Measurements from ENCODE around the gene GLRA1.
"Not testable (repeated sequence)": the region's sequence is repeated elsewhere in the genome, so short reads cannot be mapped to it uniquely, and the experiment has no call there.

Gene GLRA1

DNA sequence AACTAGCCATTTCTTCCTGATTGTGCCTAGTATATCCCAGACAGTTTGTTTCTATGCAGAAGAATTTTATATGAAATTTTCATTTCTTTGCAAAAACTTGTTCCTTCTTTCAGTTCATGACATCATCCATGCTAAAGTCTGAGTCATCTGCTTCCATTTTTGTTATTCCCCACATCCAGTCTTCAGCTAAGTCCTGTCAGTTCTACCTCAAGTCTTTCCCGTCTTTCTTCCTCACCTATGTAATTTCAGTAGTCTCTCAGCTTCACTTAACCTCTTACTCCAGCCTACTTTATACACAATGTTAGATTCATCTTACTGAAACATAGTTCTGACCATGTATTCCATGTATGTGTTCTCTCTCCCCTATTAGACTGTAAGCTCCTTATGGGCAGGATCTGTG lies 113.8 kb downstream of the GLRA1 start:
- no peak for DNase-seq

DNA sequence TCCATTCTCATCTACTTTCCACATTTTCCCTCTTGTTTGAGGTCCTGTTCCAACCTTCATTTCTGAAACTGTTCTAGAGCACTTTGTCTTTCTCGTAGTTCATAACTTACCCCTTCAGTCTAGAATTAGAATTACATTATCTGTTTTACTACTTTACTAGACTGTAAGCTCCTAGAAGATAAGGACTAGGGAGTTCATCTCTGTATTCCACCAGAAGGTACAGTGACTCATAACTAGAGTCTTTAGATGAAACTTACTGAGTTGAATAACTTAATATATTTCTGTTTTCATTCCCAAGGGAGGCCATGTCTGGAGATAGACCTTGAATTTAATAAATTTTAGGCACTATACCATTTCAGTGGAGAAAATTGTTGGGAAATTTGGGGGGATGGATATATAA lies 114.2 kb downstream of the GLRA1 start:
- no peak for DNase-seq

DNA sequence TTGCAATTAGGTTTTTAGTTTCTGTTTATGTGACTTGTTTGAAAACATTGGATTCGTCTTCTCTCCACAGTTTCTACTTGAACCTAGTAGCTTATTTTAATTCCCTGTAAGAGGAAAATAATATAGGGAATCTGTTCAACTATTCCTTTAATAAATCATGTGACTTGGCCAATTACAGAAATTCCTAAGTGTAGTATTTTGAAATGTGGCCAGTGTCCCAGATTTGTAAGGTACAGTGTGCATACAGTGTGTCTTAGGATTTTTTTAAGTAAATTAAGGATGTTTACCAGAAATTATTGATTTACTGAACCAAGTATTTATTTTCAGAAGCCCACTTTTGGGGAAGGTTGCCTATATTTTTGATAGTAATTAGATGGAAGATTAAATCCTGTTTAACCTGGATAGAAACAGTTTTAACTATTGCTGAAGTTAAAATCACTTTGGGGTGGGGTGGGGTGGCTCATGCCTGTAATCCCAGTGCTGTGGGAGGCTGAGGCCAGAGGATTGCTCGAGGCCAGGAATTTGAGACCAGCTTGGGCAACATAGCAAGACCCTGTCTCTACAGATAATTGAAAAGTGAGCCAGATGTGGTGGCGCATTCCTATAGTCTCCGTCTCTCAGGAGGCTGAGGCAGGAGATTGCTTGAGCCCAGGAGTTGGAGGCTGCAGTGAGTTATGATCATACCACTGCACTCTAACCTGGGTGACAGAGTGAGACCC lies 116.0 kb downstream of the GLRA1 start:
- no peak for DNase-seq

DNA sequence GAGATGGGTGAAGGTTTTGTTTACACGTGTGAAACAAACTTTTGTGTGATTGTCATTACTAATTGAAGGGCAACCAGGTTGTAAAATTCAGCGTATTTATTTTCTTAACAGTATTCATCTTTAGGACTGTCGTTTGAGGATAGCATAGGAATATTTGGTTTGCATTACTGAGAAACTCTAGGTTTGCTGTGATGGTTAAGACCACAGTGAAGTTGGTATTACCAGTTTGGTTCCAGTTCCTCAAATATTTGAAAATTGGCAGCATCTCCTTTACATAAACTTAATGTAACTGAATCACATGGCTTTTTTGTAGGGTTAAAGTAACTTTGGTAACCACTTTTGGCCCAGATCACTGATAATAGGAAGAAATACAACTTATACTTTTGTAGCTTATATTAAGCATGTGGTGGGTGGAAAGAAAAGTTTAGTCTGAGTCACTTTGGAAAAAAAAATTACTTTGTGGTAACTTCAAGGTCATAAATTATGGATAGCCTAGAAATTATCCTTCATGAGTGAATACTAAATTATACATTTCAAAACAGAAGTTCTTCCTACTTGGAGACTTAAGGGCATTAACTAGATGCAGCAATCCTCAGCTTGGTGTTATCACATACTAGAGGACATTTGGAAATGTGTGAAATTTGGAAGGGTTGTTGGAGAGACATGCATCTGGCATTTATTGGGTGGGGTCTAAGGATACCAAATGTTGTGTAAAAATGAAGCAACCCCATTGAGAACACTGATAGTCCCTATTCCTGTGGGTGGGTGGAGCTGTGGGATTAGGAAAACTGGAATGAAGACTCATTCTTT lies 119.0 kb downstream of the GLRA1 start:
- DNase-seq: no peak

DNA sequence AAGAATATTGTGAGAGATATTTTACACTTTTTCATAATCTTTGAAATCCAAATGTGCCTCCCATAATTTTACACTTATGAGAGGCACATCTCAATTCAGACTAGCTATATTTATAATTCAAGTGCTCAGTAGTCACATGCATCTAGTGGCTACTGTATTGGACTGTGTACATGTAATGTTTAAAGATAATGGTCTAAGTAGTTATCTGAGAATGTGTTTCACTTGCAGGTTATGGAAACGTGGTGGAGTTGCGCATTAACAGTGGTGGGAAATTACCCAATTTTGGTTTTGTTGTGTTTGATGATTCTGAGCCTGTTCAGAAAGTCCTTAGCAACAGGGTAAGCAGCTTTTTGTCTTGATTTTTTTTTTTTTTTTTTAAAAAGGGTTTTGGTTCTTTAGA lies 124.1 kb downstream of the GLRA1 start:
- no peak for DNase-seq

DNA sequence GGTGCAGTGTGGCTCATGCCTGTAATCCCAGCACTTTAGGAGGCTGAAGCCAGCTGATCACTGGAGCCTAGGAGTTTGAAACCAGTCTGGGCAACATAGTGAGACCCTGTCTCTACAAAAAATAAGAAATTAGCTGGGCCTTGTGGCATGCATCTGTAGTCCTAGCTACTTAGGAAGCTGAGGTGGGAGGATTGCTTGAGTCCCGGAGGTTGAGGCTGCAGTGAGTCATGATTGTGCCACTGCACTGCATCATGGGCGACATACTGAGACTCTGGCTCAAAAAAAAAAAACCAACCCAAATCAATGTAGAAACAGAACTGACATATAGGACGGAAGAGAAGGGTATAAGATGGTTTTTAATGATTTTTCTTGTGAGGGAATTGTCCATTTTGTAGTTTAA lies 125.2 kb downstream of the GLRA1 start:
- DNase-seq: no peak

DNA sequence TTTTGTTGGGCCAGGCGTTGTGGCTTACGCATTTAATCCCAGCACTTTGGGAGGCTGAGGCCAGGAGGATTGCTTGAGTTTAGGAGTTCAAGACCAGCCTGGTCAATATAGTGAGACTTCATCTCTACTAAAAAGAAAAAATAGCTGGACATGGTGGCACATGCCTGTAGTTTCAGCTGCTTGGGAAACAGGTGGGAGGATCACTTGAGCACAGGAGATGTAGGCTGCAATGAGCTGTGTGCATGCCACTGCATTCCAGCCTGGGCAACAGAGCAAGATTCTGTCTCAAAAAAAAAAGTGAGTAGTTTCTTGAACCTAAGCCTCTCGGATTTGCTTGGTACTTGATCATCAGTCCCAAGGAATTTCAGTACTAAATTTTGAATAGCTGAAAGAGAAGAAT lies 126.0 kb downstream of the GLRA1 start:
- DNase-seq: no peak

DNA sequence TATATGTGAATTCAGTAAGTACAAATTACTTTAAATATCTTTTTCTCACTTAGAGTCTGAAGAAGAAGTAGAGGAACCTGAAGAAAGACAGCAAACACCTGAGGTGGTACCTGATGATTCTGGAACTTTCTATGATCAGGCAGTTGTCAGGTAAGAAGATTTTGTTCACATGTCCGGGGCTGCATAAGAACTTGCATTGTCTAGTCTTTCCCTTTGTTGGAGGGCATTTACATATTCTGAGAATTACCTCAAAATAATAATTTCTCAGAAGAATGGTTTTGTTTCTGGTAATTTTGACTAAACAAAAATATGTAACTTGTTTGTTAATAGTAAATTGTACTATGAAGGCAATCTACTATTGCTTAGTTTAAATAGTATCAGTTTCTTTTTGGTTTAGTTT lies 129.2 kb downstream of the GLRA1 start:
- no peak for DNase-seq

DNA sequence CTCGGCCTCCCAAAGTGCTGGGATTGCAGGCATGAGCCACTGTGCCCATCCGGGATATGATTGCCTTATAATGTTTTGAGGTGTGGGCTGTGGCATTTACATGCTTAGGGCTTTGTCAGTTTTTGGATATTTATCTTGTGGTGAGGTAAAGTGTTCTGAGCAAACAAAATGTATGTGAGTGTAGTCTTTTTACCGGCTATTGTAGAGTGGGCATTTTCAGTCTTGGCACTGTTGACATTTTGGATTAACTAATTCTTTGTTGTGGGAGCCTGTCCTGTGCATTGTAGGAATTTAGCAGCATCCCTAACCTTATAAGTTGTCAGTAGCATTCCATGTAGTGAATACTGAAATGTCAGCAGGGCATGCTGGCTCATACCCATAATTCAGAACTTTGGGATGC lies 131.3 kb downstream of the GLRA1 start:
- no peak for DNase-seq

DNA sequence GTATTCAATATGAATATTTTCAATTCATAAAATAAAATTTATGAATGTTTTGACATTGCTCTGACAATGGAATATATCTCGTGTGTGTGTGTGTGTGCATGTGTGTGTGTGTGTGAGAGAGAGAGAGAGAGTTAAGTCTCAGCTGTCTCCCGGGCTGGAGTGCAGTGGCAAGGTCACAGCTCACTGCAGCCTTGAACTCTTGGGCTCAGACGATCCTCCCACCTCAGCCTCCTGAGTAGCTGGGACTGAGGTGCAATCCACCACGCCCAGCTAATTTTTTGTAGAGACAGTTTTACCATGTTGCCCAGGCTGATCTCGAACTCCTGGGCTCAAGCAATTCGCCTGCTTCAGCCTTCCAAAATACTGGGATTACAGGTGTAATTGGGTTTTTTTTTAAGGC lies 136.8 kb downstream of the GLRA1 start:
- no peak for DNase-seq

DNA sequence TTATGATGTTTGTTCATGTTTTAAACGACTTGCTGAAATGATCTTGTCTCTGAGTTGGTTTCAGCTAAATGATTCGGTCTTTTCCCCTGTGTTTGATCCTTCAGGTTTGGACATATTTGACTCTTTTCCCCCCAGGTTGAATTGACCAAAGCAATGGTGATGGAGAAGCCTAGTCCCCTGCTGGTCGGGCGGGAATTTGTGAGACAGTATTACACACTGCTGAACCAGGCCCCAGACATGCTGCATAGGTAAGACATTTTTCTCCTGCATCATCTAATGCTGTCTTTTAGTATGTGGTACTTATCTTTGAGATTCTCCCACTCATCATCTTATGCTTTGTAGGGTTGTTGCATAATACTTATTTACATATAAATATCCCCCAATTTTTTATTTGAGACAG lies 138.2 kb downstream of the GLRA1 start:
- no peak for DNase-seq

DNA sequence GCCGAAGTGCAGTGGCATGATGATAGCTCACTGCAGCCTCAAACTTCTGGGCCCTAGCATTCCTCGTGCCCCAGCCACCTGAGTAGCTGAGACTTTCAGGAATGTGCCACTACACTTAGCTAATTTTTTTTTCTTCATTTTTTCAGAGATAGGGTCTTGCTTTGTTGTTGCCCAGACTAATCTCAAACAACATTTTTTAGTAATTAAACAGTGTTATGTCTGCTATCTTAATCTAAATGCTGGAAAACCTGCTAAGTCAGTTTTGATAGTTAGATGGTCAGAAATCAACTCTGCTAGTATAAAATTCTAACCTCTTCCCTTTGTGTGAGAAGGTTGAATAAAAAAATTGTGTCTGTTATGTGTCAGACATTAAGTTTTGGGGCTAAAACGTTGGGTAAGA lies 140.5 kb downstream of the GLRA1 start:
- no peak for DNase-seq

DNA sequence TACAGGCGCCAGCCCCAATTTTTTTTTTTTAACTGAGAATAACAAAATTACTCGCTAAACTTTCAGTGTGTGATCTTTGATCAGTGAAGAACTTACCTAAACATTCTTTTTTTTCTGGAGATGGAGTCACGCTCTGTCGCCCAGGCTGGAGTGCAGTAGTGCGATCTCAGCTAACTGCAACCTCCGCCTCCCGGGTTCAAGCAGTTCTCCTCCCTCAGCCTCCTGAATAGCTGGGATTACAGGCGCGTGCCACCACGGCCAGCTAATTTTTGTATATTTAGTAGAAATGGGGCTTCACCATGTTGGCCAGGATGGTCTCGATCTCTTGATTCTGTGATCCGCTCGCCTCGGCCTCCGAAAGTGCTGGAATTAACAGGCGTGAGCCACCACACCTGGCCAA lies 141.0 kb downstream of the GLRA1 start:
- DNase-seq: not testable (repeated sequence)

DNA sequence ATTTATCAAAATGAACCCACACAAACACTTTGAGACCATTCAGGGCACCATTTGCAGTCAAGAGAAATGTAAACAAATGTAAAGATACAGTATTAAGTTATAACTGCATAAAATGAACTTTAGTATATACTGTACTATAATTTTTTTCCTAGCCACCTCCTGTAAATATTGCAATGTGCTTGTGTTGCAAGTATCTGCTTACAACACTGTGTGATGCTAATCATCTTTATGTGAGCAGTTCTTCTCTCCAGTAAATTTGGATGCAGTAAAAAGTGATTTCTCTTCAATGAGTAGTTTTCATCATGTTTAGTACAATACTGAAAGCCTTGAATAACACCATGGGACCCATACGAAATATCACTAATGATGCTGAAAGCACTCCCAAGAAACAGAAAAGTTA lies 143.4 kb downstream of the GLRA1 start:
- DNase-seq: no peak

DNA sequence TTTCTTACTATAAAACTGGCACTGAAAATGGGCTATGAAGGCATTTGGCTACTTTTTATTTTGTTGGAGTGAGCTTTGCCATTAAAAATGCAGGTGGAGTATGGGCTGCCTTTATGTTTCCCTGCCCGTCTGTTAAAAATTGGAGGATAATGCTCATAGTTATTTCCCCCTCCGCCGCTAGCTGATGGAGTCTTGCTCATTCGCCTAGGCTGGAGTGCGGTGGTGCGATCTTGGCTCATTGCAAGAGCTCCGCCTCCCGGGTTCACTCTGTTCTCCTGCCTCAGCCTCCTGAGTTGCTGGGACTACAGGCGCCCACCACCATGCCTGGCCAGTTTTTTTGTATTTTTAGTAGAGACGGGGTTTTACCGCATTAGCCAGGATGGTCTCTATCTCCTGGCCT lies 144.3 kb downstream of the GLRA1 start:
- no peak for DNase-seq

DNA sequence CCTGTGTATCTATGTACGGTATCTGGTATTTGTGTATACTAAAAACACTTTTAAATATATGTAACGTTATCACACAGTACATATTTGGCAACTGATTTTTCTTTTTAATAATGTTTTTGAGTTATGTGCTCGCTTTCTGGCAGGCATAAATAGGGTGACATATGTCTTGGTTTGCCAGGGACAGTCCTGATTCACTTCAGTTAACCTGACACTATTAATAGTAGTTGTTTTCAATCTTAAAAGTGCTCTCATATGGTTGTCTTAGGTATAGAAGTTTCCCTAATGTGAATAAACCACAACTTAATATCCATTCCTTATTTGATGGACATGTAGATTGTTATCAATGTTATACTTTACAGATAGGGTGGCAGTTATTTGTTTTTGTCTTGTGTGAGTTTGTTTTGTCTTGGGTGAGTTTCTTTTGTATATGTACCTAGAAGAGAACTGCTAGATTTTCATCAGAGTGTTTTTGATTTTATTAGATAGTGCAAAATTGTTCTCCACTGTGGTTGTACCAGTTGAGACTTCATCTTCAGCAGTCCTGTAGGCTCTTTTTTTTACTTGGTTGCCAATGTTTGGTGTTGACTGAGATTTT lies 145.0 kb downstream of the GLRA1 start:
- DNase-seq: no peak

DNA sequence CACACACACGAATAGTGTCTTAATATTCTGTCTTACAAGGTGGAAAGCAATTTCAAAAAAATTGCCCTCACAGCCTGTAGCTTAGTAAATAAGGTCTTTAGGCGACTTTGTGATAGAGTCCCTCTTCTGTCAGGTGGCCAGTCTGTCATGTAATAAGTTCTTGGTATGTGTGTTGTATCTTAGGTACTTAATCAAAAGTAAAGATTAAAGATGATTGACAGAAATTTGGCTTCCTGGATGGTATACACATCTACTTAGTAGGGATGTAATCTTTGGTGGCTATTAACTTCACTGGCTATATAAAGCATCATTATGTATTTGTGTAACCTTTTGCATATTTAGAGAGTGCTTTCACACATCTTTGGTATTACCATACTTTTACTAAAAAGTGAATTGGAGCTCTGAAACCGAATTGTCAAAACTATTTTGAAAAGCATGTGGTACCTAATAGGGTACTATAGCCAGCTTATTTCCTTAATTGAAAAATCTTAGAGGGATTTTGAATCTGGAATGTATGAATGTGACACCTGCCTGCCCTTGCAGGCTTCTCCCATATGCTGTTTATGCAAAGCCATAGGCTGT lies 149.5 kb downstream of the GLRA1 start:
- DNase-seq: no peak

DNA sequence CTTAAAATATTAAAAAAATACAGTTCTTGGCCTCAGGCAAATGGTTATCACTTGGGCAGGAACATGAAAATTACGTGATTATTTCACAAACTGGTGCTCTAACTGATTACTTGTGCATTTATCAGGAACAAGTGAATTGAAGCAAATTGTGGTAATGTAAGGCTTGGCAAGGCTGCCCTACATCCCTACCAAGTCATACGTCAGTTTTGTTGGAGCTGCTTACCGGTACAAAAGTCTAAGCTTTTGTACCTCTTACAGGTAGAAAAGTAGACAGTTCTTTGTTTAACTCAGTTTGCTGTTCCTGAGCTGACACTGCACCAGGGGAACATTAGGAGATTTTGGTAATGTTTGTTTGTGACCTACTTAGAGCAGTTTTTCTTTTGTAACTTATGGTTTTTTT lies 150.7 kb downstream of the GLRA1 start:
- DNase-seq: no peak

DNA sequence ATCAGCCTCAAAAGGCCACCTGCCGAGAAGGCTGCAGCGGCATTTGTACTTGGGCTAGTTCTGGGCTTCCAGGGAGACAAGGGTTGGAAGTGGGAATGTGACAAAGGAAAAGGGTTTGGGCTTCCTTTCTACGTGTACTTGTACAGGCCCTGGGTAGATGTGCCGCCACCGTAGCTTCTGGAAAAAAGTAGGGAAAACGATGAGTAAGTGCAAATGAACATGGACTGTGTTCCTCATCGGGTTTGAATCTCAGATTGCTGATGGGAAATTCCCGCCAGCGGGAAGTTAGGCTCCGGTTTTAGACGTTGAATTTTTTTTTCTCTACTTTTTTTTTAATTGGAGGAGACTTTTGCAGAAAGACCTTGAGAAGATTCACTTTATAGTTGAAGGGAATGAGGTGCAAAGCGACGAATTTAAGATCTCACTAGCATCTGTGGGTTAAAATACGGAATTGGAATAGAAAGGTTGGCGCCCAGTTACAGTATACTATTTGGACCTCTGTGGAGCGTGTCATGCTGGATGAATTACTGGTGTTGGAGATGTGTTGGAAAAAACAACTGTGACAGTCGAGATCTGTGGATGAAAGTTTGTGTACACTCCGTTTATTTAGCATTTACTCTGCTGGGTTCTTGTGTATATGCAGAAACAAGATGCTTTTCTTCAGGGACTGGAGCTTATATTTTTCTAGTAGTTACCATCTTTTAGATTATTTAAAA lies 151.6 kb downstream of the GLRA1 start:
- DNase-seq: no peak

All from NCI-H2227 treated with DMSO at 0.1 percent for 48 hours (cell line).